ENCODE data around the gene FOXD1. TPM values are rescaled to one million over a fixed set of nuclear protein-coding genes. Genes with fewer than 3 reads are reported as not detected.

Gene FOXD1
- 12.2 to 19.4 TPM (median 17.7 TPM) in 5 replicates for total RNA-seq (2022; extraction: Qiagen RNA extraction)

GRCh38 chr5:73448463-73449136 is at the start of gene FOXD1:
FOXD1 (minus strand) TSS chr5:73448777; CDS start chr5:73448362, 415 bp downstream.

Other genes starting within 250 kb of the FOXD1 start
- 1,061 to 1,200 TPM (median 1,081 TPM) in 5 replicates for gene BTF3, start 49.7 kb upstream of the FOXD1 start, total RNA-seq (2022; extraction: Qiagen RNA extraction)
- gene ANKRA2, start 116.9 kb upstream of the FOXD1 start, total RNA-seq (2022; extraction: Qiagen RNA extraction): 10.1 to 12.6 TPM (median 11.8 TPM) in 5 replicates
- gene UTP15, start 117.0 kb upstream of the FOXD1 start, total RNA-seq (2022; extraction: Qiagen RNA extraction): 17.9 to 21.8 TPM (median 18.5 TPM) in 5 replicates
- gene ARHGEF28, start 177.4 kb upstream of the FOXD1 start, total RNA-seq (2022; extraction: Qiagen RNA extraction): 10.5 to 12.0 TPM (median 11.4 TPM) in 5 replicates